ENCODE data around the gene TRAF3IP3.

Gene TRAF3IP3

GRCh38 chr1:209830722-209831121 lies 74.9 kb downstream of the TRAF3IP3 start:
- DNase-seq, result no peak

GRCh38 chr1:209831615-209832014 lies 75.8 kb downstream of the TRAF3IP3 start:
- DNase-seq, result no peak
